T-helper 17 cell (primary cell): ENCODE data around the gene VARS2. TPM values are rescaled to one million over a fixed set of nuclear protein-coding genes. Genes with fewer than 3 reads are reported as not detected.
A peak's percentile ranks its signal among the peaks of the same experiment; 100 is the strongest.
"Not testable (repeated sequence)": the region's sequence is repeated elsewhere in the genome, so short reads cannot be mapped to it uniquely, and the experiment has no call there.

Source experiments
- ATAC-seq: fragments of 150-1000 bp; cut with Tn5 transposase; 2 replicates; pipeline ENCODE4 v1.10.0; 2021; ENCODE audit warnings: mild to moderate bottlenecking, moderate library complexity
- DNase-seq, 3 donors: peaks; one replicate each; pipeline versions ENCODE4 v3.0.0 to v3.0.0-alpha.2; 2020 to 2021
- H3K9me3 ChIP-seq: one replicate; pipeline ENCODE4 v1.7.0; 2013; ENCODE audit warnings: low read length, mild to moderate bottlenecking; ENCODE audit not compliant: control insufficient read depth, poor library complexity, severe bottlenecking
- H3K27ac Mint-ChIP-seq: one replicate; pipeline ENCODE4 v1.8.0; 2022; ENCODE audit warnings: mild to moderate bottlenecking, moderate library complexity, mixed read lengths
- H3K27me3 Mint-ChIP-seq: one replicate; pipeline ENCODE4 v1.8.0; 2022; ENCODE audit warnings: mixed read lengths
- H3K36me3 Mint-ChIP-seq: one replicate; pipeline ENCODE4 v1.8.0; 2022; ENCODE audit warnings: low read depth, mixed read lengths
- H3K4me1 Mint-ChIP-seq: one replicate; pipeline ENCODE4 v1.8.0; 2022; ENCODE audit warnings: mild to moderate bottlenecking, mixed read lengths
- H3K4me3 Mint-ChIP-seq: one replicate; pipeline ENCODE4 v1.8.0; 2022; ENCODE audit warnings: mild to moderate bottlenecking, moderate library complexity, mixed read lengths
- total RNA-seq, 4 donors: library from RNA in 2 of 4; stranded (reverse) in 2 of 4; gene quantifications; one replicate each; pipeline ENCODE4 v1.2.3 and lab custom pipeline; 2022 to 2026

Gene VARS2
- total RNA-seq = 10 to 100 TPM; 24.4 to 30.5 TPM
- 2.0 to 4.6 reads per million in 2 donors for total RNA-seq (lab: John Stamatoyannopoulos, UW)

DNA sequence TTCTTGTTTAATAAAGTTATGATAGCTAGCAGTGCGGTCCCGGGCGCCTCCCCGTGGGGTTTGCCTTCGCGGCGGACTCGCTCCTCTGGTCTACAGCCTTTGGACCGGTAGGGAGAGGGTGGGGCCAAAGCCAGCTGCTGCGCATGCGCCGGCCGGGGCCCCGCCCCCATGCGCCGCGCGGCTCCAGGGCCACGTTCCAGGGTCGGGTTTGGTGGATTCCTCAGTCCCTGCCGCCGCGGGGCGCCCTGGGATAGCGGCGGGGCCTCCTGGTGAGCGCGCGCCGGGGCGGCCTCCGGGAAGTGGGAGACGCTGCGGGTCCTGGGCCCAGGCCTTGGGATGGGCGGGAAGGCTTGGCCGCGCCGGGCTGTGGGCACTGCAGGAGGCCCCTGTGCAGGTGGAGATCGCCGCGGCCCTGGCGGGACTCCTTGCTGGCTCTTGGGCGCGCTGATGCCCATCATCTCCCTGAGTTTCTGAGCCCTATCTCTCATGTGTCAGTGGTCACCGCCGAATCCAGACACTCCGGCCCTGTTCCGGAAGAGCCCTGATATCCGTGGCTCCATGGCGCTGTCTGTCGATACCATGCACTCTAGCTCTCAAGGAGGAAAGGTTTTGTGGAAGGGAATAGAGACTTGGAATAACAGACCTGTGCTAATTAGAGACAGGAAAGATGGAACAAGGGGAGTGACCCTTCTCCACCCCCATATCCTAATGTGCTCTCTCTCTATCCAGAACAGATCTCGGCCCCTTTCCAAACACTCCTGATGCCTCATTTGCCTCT is at the start of gene VARS2:
Gene VARS2, plus strand, starts transcription at position 163 of the 778 bp plus-strand sequence. Its CDS starts 599 bp downstream, at position 762.
- H3K27ac Mint-ChIP-seq = peak within 1 kb of the TSS; percentile 75
- H3K9me3 ChIP-seq = no peaks in the 10 kb centered on the region
- peak within 1 kb of the TSS; percentile 94 for H3K4me3 Mint-ChIP-seq
- peaks cover 31% of the 10 kb centered on the region for H3K4me1 Mint-ChIP-seq
- peak; percentile 80 to 91 (median 88) for DNase-seq
- H3K27me3 Mint-ChIP-seq = no peaks in the 10 kb centered on the region
- ATAC-seq = peak; percentile 98
- peaks cover 4% of the 10 kb centered on the region for H3K36me3 Mint-ChIP-seq

DNA sequence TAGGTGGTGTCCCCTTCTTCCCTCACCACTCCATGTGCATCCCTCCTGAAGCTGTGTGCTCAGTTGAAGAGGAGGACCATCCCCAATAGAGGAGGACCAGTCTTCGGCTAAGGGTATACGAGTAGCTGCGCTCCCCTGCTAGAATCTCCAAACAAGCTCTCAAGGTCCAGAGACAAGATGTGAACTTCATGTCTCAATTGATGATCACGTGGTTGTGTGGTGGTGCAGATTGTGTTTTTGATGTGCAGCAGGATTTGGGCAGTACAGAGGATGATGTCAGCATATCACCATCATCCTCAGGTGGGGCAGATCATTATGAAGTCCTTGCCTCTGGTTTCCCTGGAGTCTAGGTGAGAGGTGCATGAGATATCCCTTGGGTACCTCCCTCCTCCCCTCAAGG is 49.7 kb upstream of the VARS2 start:
- DNase-seq (no peak), ATAC-seq (no peak)
- no peaks in the 10 kb centered on the region for H3K27me3 Mint-ChIP-seq
- no peak overlapping the region for H3K27ac Mint-ChIP-seq
- no peak overlapping the region for H3K4me3 Mint-ChIP-seq
- peaks cover 2% of the 10 kb centered on the region for H3K36me3 Mint-ChIP-seq
- peaks cover 6% of the 10 kb centered on the region for H3K4me1 Mint-ChIP-seq
- no peaks in the 10 kb centered on the region for H3K9me3 ChIP-seq

DNA sequence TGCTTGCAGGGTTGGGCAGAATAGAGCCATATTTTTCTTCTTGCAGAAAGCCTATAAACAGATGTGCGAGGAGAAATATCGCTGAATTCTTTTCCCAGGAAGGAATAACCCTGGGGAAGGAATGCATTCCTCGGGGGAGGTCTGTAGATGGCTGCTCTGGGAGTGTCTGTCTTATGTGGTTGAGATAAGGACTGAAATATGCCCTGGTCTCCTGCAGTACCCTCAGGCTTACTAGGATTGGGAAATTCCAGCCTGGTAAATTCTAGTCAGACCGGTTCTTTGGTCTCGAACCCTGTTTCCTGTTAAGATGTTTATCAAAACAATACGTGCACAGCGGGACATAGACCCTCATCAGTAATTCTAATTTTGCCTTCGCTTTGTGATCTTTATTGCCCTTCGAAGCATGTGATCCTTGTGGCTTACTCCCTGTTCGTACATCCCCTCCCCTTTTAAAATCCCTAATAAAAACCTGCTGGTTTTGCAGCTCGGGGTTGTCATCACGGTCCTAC is 44.7 kb upstream of the VARS2 start:
- ATAC-seq, H3K4me3 Mint-ChIP-seq, H3K27ac Mint-ChIP-seq, H3K4me1 Mint-ChIP-seq, H3K9me3 ChIP-seq, DNase-seq, H3K36me3 Mint-ChIP-seq, H3K27me3 Mint-ChIP-seq: not testable (repeated sequence)

DNA sequence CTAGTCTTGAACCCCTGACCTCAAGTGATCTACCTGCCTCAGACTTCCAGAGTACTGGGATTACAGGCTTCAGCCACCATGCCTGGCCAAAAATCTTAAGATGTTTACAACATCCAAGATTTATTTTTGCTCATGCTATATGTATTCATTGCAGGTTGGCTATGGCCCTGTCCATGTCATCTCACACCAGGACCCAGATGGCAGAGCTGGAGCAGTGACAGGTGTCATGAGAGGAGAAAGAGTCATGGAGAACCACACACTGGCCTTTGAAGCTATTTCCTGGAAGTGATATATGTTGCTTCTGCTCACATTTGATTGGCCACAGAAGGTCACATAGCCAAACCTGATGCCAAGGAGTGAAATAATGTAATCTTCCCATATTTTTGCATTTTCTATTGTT is 43.5 kb upstream of the VARS2 start:
- Mint-ChIP-seq H3K4me3 (no peak overlapping the region), H3K27me3 (no peaks in the 10 kb centered on the region), H3K36me3 (no peaks in the 10 kb centered on the region), H3K27ac (no peak overlapping the region), H3K4me1 (peaks cover 2% of the 10 kb centered on the region)
- ATAC-seq = no peak
- no peak for DNase-seq
- no peaks in the 10 kb centered on the region for H3K9me3 ChIP-seq

DNA sequence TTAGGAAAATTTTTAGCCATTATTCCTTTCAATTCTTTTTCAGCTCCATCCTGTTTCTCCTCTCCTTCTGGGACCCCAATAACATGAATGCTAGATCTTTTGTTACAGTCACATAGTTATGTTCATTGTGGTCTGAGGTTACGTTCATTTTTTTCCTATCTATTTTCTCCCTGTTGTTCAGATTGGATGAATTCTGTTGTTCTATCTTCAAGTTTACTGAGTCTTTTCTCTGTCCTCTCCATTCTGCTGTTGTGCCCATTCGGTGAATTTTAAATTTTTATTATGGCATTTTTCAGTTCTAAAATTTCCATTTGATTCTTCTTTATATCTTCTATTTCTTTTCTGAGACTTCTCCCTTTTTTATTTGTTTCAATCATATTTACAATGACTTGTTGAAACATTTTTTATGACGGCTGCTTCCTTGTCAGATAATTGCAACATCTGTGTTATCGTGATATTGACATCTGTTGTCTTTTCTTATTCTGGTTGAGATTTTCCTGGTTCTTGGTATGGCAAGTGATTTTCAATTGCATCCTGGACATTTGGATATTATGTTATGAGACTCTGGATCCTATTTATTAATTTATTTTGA is 42.4 kb upstream of the VARS2 start:
- H3K27me3 Mint-ChIP-seq = no peaks in the 10 kb centered on the region
- no peaks in the 10 kb centered on the region for H3K36me3 Mint-ChIP-seq
- H3K9me3 ChIP-seq = no peaks in the 10 kb centered on the region
- no peak overlapping the region for H3K4me3 Mint-ChIP-seq
- ATAC-seq (no peak), DNase-seq (no peak)
- H3K4me1 Mint-ChIP-seq = peaks cover 2% of the 10 kb centered on the region
- H3K27ac Mint-ChIP-seq = no peak overlapping the region

DNA sequence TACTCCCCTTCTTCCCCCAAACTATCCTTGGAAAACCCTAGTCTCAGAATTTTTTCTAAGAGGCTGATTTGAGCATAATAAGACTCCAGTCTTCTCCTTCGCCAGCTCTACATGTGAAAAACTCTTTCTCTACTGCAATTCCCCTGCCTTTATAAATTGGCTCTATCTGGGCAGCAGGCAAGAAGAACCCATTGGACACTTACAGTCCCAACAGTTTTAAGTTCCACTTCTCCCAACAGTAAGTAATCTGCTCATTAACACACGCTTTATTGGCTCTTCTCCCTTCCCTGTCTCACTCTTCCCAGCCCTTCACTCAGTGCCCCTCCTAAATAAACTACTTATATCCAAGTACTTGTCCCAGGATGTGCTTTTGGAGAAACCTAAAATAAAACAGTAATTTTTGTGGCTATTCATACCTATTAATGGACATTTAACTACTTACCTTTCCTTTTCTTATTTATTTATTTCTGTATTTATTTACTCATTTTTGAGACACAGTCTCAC is 40.8 kb upstream of the VARS2 start:
- H3K4me3 Mint-ChIP-seq = no peak overlapping the region
- ATAC-seq (no peak), DNase-seq (no peak)
- H3K27ac Mint-ChIP-seq = no peak overlapping the region
- H3K9me3 ChIP-seq = no peaks in the 10 kb centered on the region
- peaks cover 9% of the 10 kb centered on the region for H3K4me1 Mint-ChIP-seq
- H3K27me3 Mint-ChIP-seq = no peaks in the 10 kb centered on the region
- no peaks in the 10 kb centered on the region for H3K36me3 Mint-ChIP-seq

DNA sequence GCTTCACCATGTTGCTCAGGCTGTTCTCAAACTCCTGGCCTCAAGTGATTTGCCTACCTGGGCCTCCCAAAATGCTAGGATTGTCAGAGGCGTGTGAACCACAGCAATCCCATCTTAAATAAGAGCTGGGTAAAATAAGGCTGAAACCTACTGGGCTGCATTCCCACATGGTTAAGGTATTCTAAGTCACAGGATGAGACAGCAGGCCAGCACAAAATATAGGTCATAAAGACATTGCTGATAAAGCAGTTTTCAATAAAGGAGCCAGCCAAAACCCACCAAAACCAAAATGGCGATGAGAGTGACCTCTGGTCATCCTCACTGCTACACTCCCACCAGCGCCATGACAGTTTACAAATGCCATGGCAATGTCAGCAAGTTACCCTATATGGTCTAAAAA is 40.2 kb upstream of the VARS2 start:
- H3K36me3 Mint-ChIP-seq, H3K27ac Mint-ChIP-seq, H3K27me3 Mint-ChIP-seq, DNase-seq, H3K4me3 Mint-ChIP-seq, H3K9me3 ChIP-seq, ATAC-seq: not testable (repeated sequence)
- peaks cover 13% of the 10 kb centered on the region for H3K4me1 Mint-ChIP-seq

DNA sequence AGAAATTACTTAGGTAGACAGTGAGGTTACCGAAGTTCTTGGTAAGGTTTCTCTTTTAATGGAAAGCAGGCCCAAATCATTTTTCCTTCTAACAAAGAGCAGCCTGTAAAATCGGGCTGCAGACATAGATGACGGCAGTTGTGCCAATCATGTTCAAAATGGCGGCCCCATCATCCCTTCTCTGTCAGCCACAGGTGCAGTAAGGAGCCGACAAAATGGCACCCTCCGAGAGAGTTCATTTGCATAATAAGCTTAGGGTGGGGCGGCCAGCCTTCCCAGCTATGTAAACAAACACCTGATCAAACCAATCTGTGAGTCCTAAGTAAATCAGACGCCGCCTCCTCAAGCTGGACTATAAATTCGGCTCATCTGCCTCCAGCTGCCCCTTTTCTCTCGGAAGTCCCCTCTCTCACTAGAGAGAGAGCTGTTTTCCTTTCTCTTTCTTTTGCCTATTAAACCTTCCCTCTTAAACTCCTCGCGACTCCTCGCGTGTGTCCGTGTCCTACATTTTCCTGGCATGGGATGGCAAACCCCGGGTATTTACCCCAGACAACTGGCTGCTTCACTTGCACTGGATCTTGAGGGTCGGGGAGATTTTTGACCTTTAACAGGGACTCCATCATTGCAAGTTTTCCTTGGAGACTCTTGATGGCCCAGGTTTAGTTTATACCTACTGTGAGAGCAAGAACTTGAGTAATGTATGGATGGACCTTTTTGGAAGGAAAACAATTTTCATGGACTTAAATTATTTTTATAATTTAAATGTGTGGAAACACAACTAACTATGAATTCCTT is 38.6 kb upstream of the VARS2 start:
- H3K27ac Mint-ChIP-seq = no peak overlapping the region
- ATAC-seq = no peak

DNA sequence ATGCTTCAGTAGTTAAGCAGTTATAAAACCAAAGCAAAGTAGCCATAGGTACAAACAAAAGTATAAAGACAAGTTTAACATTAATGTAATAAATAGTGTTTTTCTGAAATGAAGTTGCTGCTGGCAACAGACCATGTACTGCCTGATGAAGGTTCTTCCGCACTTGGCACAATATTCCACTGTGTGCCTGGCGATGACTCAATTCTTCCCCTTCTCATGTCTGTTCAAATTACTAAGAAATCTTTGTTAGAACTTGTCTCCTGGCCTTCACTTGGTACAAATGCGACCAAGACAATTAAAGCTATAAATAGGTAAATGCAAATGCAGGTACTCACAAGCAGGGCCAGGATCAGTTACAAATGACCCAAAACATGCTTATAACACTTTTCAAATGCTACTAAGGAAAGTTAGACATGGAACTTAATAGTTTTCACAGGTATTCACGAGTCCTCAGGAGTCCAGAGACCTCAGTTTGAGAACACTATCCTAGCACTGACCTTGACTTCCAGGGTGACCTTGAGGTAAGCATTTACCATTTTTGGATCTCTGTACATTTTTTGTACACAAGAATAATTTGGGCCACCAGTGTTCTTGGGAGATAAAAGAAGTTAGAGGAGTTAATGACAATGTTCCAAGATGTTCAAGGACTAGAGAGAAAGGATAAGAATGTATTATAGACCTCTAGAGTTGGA is 37.9 kb upstream of the VARS2 start:
- Mint-ChIP-seq H3K4me1 (peaks cover 14% of the 10 kb centered on the region), H3K36me3 (no peaks in the 10 kb centered on the region), H3K27me3 (no peaks in the 10 kb centered on the region), H3K4me3 (peak overlapping the region; percentile 25), H3K27ac (no peak overlapping the region)
- no peaks in the 10 kb centered on the region for H3K9me3 ChIP-seq
- DNase-seq (no peak), ATAC-seq (no peak)

More for the DNA sequence above, 38.6 kb upstream of the VARS2 start:
- H3K36me3 Mint-ChIP-seq = no peaks in the 10 kb centered on the region
- H3K4me1 Mint-ChIP-seq = peaks cover 14% of the 10 kb centered on the region
- no peak overlapping the region for H3K4me3 Mint-ChIP-seq
- H3K27me3 Mint-ChIP-seq = no peaks in the 10 kb centered on the region
- no peak for DNase-seq
- H3K9me3 ChIP-seq = no peaks in the 10 kb centered on the region

DNA sequence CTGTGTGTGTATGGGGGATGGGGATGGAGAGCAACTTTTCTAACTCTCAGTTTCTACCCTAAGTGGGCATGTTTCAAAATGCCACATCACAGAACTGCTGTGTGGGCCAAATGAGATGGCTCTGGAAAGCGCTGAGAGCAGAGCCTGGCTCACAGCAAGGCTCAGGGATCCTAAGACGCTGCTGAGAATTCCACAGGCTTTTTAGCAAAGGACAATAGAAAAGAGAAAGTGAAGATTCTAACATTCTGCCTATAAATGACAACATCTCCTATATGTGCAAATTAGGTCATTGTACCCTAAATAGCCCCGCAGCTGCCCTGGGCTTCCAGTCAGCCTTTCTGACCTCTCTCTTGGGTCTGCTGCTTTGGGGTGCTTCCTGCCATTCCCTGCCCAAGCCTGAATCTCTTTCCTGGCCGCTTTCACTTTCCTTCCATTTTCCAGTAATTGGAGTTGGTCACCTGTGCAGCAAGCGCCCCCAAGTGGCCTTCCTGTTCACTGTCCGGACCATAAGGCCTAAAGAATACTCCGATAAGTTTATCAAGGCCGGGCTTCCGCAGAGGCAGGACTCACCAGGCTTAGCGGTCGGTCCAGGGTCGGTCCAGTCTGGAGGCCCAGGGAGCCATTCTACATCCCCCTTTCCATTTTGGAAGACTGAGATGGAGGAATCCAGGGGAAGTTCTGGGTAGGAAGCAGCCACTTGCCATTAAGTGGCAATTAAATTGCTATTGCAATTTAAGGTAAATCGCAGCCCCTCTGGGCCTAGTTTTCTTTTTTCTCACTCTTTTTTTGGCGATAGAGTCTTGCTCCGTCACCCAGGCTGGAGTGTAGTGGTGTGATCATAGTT is 36.4 kb upstream of the VARS2 start:
- H3K27ac Mint-ChIP-seq = peak overlapping the region; percentile 37
- H3K4me1 Mint-ChIP-seq = peaks cover 19% of the 10 kb centered on the region
- no peaks in the 10 kb centered on the region for H3K36me3 Mint-ChIP-seq
- peak; percentile 88 for ATAC-seq
- H3K9me3 ChIP-seq = no peaks in the 10 kb centered on the region
- DNase-seq = peak; percentile 47 to 51 (median 49)
- H3K4me3 Mint-ChIP-seq = peak overlapping the region; percentile 91
- no peaks in the 10 kb centered on the region for H3K27me3 Mint-ChIP-seq

DNA sequence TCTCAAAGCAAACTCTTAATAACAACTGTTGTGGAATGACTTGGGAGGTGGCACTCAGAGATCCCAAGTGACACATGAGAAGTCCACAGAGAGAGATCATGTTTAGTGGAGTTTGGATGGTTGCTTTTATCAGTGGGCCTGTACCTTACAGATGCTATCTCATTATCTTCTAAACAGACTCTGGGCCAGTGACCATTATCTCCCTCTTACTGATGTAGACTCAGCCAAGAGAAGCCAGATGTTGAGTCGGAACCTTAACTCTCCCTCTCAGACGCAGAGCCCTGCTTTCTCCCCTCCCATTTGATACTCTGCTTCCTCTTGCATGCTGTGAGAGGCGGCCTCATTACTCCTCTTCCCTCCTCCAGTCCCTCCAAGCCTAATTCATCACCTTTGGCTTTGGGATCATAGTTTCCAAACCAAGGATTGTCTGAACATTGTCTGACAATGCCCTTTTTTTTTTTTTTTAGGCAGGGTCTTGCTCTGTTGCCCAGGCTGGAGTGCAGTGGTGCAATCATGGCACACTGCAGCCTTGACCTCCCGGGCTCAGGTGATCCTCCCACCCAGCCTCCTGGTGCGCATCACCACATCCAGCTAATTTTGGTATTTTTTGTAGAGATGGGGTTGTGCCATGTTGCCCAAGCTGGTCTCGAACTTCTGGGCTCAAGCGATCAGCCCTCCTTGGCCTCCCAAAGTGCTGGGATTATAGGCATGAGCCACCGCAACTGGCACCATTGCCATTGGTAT is 34.2 kb upstream of the VARS2 start:
- Mint-ChIP-seq H3K4me1 (peaks cover 27% of the 10 kb centered on the region), H3K4me3 (no peak overlapping the region), H3K27ac (peak overlapping the region; percentile 56), H3K36me3 (no peaks in the 10 kb centered on the region), H3K27me3 (no peaks in the 10 kb centered on the region)
- no peaks in the 10 kb centered on the region for H3K9me3 ChIP-seq
- ATAC-seq (no peak), DNase-seq (no peak)
